GM23338 (cell line): ENCODE results near the gene CDH18. TPM values are rescaled to one million over a fixed set of nuclear protein-coding genes. Genes with fewer than 3 reads are reported as not detected.

Experiments used
- ATAC-seq: fragments of 200-7000 bp; cut with Tn5 transposase; 3 replicates; pipeline ENCODE4 v1.9.1; 2020
- DNase-seq: peaks from one replicate; pipeline ENCODE4 v3.0.0-alpha.2; 2015; ENCODE audit warnings: low spot score
- H2AFZ ChIP-seq: fragments of 200-600 bp; sonication (generic); 2 replicates; pipeline ENCODE4 v1.8.0; 2016; ENCODE audit warnings: antibody characterized with exemption, mild to moderate bottlenecking, moderate library complexity
- H3F3A ChIP-seq: fragments of 200-600 bp; sonication (generic); replicated peaks from 2 replicates; pipeline ENCODE4 v1.8.0; 2017; ENCODE audit warnings: antibody characterized with exemption, mixed run types, low read depth
- H3K27ac ChIP-seq: fragments of 200-600 bp; sonication (generic); 2 replicates; pipeline ENCODE4 v1.6.1; 2016; ENCODE audit warnings: low read depth
- H3K27me3 ChIP-seq: fragments of 200-600 bp; sonication (generic); 2 replicates; pipeline ENCODE4 v1.8.0; 2016; ENCODE audit warnings: mild to moderate bottlenecking, mixed run types, moderate library complexity; ENCODE audit not compliant: insufficient read depth
- H3K36me3 ChIP-seq: fragments of 200-600 bp; sonication (generic); 2 replicates; pipeline ENCODE4 v1.8.0; 2016; ENCODE audit warnings: mild to moderate bottlenecking; ENCODE audit not compliant: insufficient read depth
- H3K4me1 ChIP-seq: fragments of 200-600 bp; sonication (generic); 2 replicates; pipeline ENCODE4 v1.8.0; 2016; ENCODE audit warnings: mild to moderate bottlenecking, moderate library complexity; ENCODE audit not compliant: insufficient read depth
- H3K4me2 ChIP-seq: fragments of 200-600 bp; sonication (generic); 2 replicates; pipeline ENCODE4 v1.7.1; 2017; ENCODE audit warnings: mixed run types
- H3K4me3 ChIP-seq: fragments of 200-600 bp; sonication (generic); 2 replicates; pipeline ENCODE4 v1.6.1; 2016; ENCODE audit warnings: mixed run types
- H3K79me2 ChIP-seq: fragments of 200-600 bp; sonication (generic); replicated peaks from 2 replicates; pipeline ENCODE4 v1.8.0; 2017; ENCODE audit warnings: mild to moderate bottlenecking; ENCODE audit not compliant: insufficient read depth
- H3K9me2 ChIP-seq: fragments of 200-600 bp; sonication (generic); 2 replicates; pipeline ENCODE4 v1.8.0; 2017; ENCODE audit not compliant: insufficient read depth
- H4K20me1 ChIP-seq: fragments of 200-600 bp; sonication (generic); replicated peaks from 2 replicates; pipeline ENCODE4 v1.8.0; 2017; ENCODE audit warnings: mild to moderate bottlenecking; ENCODE audit not compliant: insufficient read depth
- H3K27ac Mint-ChIP-seq: 2 replicates; pipeline ENCODE4 v1.8.0; 2020; ENCODE audit warnings: inconsistent platforms, mild to moderate bottlenecking, moderate library complexity, mixed read lengths
- H3K27me3 Mint-ChIP-seq: 3 replicates; pipeline ENCODE4 v1.8.0; 2022; ENCODE audit warnings: low read depth, mild to moderate bottlenecking, moderate library complexity, mixed read lengths, inconsistent platforms; ENCODE audit not compliant: insufficient read depth, poor library complexity
- H3K36me3 Mint-ChIP-seq: 3 replicates; pipeline ENCODE4 v1.8.0; 2021; ENCODE audit warnings: low read depth, mild to moderate bottlenecking, inconsistent platforms, moderate library complexity, mixed read lengths
- H3K4me1 Mint-ChIP-seq: 3 replicates; pipeline ENCODE4 v1.8.0; 2020; ENCODE audit warnings: mild to moderate bottlenecking, inconsistent platforms, mixed read lengths
- H3K4me3 Mint-ChIP-seq: 3 replicates; pipeline ENCODE4 v1.8.0; 2021; ENCODE audit warnings: moderate library complexity, mild to moderate bottlenecking, inconsistent platforms, mixed read lengths
- H3K9me3 Mint-ChIP-seq: 3 replicates; pipeline ENCODE4 v1.8.0; 2020; ENCODE audit warnings: moderate library complexity, mild to moderate bottlenecking, inconsistent platforms, mixed read lengths
- CREB1 ChIP-seq: fragments of 250-450 bp; sonication (Bioruptor Pico); IDR thresholded peaks from 2 replicates; pipeline ENCODE4 v1.5.0; 2020; ENCODE audit warnings: low read depth, mild to moderate bottlenecking, moderate library complexity
- EZH2 ChIP-seq: fragments of 200-600 bp; sonication (generic); IDR thresholded peaks from one replicate; pipeline ENCODE4 v1.8.0; 2017; ENCODE audit warnings: antibody characterized with exemption, mild to moderate bottlenecking, low read depth; ENCODE audit not compliant: unreplicated experiment
- EZH2phosphoT487 ChIP-seq: fragments of 200-600 bp; sonication (generic); IDR thresholded peaks from one replicate; pipeline ENCODE4 v1.8.1; 2018; ENCODE audit warnings: antibody characterized with exemption; ENCODE audit not compliant: unreplicated experiment
- JUNB ChIP-seq: IDR thresholded peaks from one replicate; pipeline ENCODE4 v1.6.1; 2016; ENCODE audit warnings: antibody characterized with exemption; ENCODE audit not compliant: unreplicated experiment
- NANOG ChIP-seq: IDR thresholded peaks from 2 replicates; pipeline ENCODE4 v1.6.1; 2016; ENCODE audit warnings: antibody characterized with exemption, borderline replicate concordance
- POLR2AphosphoS5 ChIP-seq: IDR thresholded peaks from 2 replicates; pipeline ENCODE4 v1.6.1; 2016; ENCODE audit warnings: antibody characterized with exemption, low read depth
- STAT1 ChIP-seq: IDR thresholded peaks from one replicate; pipeline ENCODE4 v1.6.1; 2016; ENCODE audit warnings: antibody characterized with exemption; ENCODE audit not compliant: unreplicated experiment
- ZNF114 ChIP-seq: fragments of 250-450 bp; sonication (Bioruptor Pico); IDR thresholded peaks from 2 replicates; pipeline ENCODE4 v1.5.0; 2020; ENCODE audit warnings: mild to moderate bottlenecking, moderate library complexity
- ZNF331 ChIP-seq: fragments of 250-450 bp; sonication (Bioruptor Pico); IDR thresholded peaks from 2 replicates; pipeline ENCODE4 v1.5.0; 2020; ENCODE audit warnings: low read depth, mild to moderate bottlenecking, moderate library complexity
- polyA plus RNA-seq: library from polyadenylated mRNA; unstranded; fragments of >200 nt; fragmentation: Nextera tagmentation; extraction: Ambion mirVana; gene quantifications from 2 replicates; pipeline ENCODE4 v1.2.1, GENCODE V29; 2016
- total RNA-seq: library from RNA; depleted of rRNA; stranded (reverse); fragments of >200 nt; shearing (Covaris generic); gene quantifications from 2 replicates; pipeline ENCODE4 v1.2.3, GENCODE V29; 2014
- TF ChIP-seq, protein P1 (sequence below): IDR thresholded peaks from one replicate; pipeline ENCODE4 v1.6.1; 2018; ENCODE audit warnings: antibody characterized with exemption; ENCODE audit not compliant: unreplicated experiment
- TF ChIP-seq, protein P2 (sequence below): fragments of 250-450 bp; sonication (Bioruptor Pico); IDR thresholded peaks from 2 replicates; pipeline ENCODE4 v1.5.0; 2020; ENCODE audit warnings: mild to moderate bottlenecking, moderate library complexity
- TF ChIP-seq, protein P3 (sequence below): IDR thresholded peaks from 2 replicates; pipeline ENCODE4 v1.6.1; 2016; ENCODE audit warnings: antibody characterized with exemption
- TF ChIP-seq, protein P4 (sequence below), 2 experiments: fragments of 200-600 bp in 1 of 2; sonication (generic) in 1 of 2; conservative IDR thresholded peaks; 2 replicates each; pipeline versions ENCODE4 v1.5.1 to v1.6.1; 2016 to 2017; ENCODE audit warnings: antibody characterized with exemption in 2 of 2, low read depth in 2 of 2, mild to moderate bottlenecking in 2 of 2, moderate library complexity in 1 of 2

Gene CDH18
- total and polyA plus RNA-seq, 2 experiments from 2014 or later = 1.3 TPM; not detected in 1

DNA sequence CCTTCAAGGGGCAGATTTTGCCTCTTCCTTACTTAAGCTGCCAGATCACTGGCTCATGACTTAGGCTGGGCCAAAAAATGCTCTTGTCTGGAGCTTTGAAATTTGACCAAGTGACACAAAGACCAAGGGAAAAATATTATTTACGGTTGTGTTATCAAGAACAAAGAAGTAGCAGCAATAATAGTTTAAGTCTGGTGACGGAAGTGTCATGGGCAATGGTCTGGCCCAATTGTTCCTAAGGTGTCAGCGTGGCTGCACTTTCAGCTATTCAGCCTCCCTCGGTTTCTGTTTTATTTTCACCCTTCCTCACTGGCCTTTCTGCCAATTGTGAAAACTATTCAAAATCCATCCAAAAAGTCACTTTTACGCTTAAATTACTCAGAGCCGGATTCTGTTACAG, 185.3 kb downstream of the CDH18 start:
- Mint-ChIP-seq H3K27me3 (no peaks in the 10 kb centered on the region), H3K9me3 (no peaks in the 10 kb centered on the region)

More for the DNA sequence above, 185.3 kb downstream of the CDH18 start:
- TF ChIP-seq JUNB (no peak), POLR2AphosphoS5 (no peak), ZNF331 (no peak), STAT1 (no peak), EZH2phosphoT487 (no peak), CREB1 (CRISPR knock-in tag) (no peak), EZH2 (no peak), NANOG (no peak), ZNF114 (no peak)
- TF ChIP-seq, protein P1, sequence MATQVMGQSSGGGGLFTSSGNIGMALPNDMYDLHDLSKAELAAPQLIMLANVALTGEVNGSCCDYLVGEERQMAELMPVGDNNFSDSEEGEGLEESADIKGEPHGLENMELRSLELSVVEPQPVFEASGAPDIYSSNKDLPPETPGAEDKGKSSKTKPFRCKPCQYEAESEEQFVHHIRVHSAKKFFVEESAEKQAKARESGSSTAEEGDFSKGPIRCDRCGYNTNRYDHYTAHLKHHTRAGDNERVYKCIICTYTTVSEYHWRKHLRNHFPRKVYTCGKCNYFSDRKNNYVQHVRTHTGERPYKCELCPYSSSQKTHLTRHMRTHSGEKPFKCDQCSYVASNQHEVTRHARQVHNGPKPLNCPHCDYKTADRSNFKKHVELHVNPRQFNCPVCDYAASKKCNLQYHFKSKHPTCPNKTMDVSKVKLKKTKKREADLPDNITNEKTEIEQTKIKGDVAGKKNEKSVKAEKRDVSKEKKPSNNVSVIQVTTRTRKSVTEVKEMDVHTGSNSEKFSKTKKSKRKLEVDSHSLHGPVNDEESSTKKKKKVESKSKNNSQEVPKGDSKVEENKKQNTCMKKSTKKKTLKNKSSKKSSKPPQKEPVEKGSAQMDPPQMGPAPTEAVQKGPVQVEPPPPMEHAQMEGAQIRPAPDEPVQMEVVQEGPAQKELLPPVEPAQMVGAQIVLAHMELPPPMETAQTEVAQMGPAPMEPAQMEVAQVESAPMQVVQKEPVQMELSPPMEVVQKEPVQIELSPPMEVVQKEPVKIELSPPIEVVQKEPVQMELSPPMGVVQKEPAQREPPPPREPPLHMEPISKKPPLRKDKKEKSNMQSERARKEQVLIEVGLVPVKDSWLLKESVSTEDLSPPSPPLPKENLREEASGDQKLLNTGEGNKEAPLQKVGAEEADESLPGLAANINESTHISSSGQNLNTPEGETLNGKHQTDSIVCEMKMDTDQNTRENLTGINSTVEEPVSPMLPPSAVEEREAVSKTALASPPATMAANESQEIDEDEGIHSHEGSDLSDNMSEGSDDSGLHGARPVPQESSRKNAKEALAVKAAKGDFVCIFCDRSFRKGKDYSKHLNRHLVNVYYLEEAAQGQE = no peak
- TF ChIP-seq, protein P2, sequence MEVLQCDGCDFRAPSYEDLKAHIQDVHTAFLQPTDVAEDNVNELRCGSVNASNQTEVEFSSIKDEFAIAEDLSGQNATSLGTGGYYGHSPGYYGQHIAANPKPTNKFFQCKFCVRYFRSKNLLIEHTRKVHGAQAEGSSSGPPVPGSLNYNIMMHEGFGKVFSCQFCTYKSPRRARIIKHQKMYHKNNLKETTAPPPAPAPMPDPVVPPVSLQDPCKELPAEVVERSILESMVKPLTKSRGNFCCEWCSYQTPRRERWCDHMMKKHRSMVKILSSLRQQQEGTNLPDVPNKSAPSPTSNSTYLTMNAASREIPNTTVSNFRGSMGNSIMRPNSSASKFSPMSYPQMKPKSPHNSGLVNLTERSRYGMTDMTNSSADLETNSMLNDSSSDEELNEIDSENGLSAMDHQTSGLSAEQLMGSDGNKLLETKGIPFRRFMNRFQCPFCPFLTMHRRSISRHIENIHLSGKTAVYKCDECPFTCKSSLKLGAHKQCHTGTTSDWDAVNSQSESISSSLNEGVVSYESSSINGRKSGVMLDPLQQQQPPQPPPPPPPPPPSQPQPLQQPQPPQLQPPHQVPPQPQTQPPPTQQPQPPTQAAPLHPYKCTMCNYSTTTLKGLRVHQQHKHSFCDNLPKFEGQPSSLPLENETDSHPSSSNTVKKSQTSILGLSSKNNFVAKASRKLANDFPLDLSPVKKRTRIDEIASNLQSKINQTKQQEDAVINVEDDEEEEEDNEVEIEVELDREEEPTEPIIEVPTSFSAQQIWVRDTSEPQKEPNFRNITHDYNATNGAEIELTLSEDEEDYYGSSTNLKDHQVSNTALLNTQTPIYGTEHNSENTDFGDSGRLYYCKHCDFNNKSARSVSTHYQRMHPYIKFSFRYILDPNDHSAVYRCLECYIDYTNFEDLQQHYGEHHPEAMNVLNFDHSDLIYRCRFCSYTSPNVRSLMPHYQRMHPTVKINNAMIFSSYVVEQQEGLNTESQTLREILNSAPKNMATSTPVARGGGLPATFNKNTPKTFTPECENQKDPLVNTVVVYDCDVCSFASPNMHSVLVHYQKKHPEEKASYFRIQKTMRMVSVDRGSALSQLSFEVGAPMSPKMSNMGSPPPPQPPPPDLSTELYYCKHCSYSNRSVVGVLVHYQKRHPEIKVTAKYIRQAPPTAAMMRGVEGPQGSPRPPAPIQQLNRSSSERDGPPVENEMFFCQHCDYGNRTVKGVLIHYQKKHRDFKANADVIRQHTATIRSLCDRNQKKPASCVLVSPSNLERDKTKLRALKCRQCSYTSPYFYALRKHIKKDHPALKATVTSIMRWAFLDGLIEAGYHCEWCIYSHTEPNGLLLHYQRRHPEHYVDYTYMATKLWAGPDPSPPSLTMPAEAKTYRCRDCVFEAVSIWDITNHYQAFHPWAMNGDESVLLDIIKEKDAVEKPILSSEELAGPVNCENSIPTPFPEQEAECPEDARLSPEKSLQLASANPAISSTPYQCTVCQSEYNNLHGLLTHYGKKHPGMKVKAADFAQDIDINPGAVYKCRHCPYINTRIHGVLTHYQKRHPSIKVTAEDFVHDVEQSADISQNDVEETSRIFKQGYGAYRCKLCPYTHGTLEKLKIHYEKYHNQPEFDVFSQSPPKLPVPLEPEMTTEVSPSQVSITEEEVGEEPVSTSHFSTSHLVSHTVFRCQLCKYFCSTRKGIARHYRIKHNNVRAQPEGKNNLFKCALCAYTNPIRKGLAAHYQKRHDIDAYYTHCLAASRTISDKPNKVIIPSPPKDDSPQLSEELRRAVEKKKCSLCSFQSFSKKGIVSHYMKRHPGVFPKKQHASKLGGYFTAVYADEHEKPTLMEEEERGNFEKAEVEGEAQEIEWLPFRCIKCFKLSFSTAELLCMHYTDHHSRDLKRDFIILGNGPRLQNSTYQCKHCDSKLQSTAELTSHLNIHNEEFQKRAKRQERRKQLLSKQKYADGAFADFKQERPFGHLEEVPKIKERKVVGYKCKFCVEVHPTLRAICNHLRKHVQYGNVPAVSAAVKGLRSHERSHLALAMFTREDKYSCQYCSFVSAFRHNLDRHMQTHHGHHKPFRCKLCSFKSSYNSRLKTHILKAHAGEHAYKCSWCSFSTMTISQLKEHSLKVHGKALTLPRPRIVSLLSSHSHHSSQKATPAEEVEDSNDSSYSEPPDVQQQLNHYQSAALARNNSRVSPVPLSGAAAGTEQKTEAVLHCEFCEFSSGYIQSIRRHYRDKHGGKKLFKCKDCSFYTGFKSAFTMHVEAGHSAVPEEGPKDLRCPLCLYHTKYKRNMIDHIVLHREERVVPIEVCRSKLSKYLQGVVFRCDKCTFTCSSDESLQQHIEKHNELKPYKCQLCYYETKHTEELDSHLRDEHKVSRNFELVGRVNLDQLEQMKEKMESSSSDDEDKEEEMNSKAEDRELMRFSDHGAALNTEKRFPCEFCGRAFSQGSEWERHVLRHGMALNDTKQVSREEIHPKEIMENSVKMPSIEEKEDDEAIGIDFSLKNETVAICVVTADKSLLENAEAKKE (CRISPR knock-in tag) = no peak
- TF ChIP-seq, protein P3, sequence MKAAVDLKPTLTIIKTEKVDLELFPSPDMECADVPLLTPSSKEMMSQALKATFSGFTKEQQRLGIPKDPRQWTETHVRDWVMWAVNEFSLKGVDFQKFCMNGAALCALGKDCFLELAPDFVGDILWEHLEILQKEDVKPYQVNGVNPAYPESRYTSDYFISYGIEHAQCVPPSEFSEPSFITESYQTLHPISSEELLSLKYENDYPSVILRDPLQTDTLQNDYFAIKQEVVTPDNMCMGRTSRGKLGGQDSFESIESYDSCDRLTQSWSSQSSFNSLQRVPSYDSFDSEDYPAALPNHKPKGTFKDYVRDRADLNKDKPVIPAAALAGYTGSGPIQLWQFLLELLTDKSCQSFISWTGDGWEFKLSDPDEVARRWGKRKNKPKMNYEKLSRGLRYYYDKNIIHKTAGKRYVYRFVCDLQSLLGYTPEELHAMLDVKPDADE = no peak
- TF ChIP-seq, protein P4, sequence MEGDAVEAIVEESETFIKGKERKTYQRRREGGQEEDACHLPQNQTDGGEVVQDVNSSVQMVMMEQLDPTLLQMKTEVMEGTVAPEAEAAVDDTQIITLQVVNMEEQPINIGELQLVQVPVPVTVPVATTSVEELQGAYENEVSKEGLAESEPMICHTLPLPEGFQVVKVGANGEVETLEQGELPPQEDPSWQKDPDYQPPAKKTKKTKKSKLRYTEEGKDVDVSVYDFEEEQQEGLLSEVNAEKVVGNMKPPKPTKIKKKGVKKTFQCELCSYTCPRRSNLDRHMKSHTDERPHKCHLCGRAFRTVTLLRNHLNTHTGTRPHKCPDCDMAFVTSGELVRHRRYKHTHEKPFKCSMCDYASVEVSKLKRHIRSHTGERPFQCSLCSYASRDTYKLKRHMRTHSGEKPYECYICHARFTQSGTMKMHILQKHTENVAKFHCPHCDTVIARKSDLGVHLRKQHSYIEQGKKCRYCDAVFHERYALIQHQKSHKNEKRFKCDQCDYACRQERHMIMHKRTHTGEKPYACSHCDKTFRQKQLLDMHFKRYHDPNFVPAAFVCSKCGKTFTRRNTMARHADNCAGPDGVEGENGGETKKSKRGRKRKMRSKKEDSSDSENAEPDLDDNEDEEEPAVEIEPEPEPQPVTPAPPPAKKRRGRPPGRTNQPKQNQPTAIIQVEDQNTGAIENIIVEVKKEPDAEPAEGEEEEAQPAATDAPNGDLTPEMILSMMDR (conservative IDR thresholded peaks at IDR 0.05; ENCODE audit: low read depth in 2 of 2) = no peak
- ATAC-seq (no peak), DNase-seq (no peak)
- no peaks in the 10 kb centered on the region for H3K79me2 ChIP-seq
- no peak overlapping the region for H3K4me3 ChIP-seq
- H3F3A ChIP-seq = no peaks in the 10 kb centered on the region
- H3K4me2 ChIP-seq = no peak overlapping the region
- no peak overlapping the region for H3K4me3 Mint-ChIP-seq
- no peaks in the 10 kb centered on the region for H3K36me3 Mint-ChIP-seq
- no peak overlapping the region for H3K27ac ChIP-seq
- H3K27me3 ChIP-seq = no peaks in the 10 kb centered on the region
- H4K20me1 ChIP-seq = no peaks in the 10 kb centered on the region
- no peaks in the 10 kb centered on the region for H3K9me2 ChIP-seq
- H3K4me1 ChIP-seq = peaks cover 12% of the 10 kb centered on the region
- H3K27ac Mint-ChIP-seq = no peak overlapping the region
- H2AFZ ChIP-seq = no peak overlapping the region
- H3K4me1 Mint-ChIP-seq = peaks cover 24% of the 10 kb centered on the region
- H3K36me3 ChIP-seq = no peaks in the 10 kb centered on the region
